Testis (tissue), 3 donors: ENCODE data around the gene PPT2. TPM values are rescaled to one million over a fixed set of nuclear protein-coding genes. Genes with fewer than 3 reads are reported as not detected.
A peak's percentile ranks its signal among the peaks of the same experiment; 100 is the strongest.

Experiments used
- DNase-seq: peaks from one replicate; pipeline ENCODE4 v3.0.0-alpha.2; 2019
- H3K27ac ChIP-seq, 2 donors: fragments of 200-600 bp; sonication (generic); one replicate each; pipeline ENCODE4 v1.5.1; 2019
- H3K27me3 ChIP-seq: fragments of 200-600 bp; sonication (generic); one replicate; pipeline ENCODE4 v1.5.1; 2019
- H3K36me3 ChIP-seq: fragments of 200-600 bp; sonication (generic); one replicate; pipeline ENCODE4 v1.5.1; 2017; ENCODE audit warnings: low read depth; ENCODE audit errors: missing control alignments
- H3K4me1 ChIP-seq: fragments of 200-600 bp; sonication (generic); one replicate; pipeline ENCODE4 v1.5.1; 2019
- H3K4me3 ChIP-seq, 2 donors: fragments of 200-600 bp; sonication (generic); one replicate each; pipeline ENCODE4 v1.5.1; 2017 to 2019
- H3K9me3 ChIP-seq: fragments of 200-600 bp; sonication (generic); one replicate; pipeline ENCODE4 v1.5.1; 2017
- POLR2A ChIP-seq: fragments of 450-650 bp; IDR thresholded peaks from one replicate; pipeline ENCODE4 v1.6.1; 2017; ENCODE audit warnings: antibody characterized with exemption, mild to moderate bottlenecking, moderate library complexity
- WGBS, 2 donors: methylation state at CpG; one replicate each; pipeline ENCODE4 v1.1.5; 2018; 5-methylcytosine and 5-hydroxymethylcytosine counted together
- intact Hi-C: fragments of 100-400 bp; cut with DNase I; formaldehyde crosslinking; loops from one replicate; pipeline ENCODE4 v1.15.1; 2023; ENCODE audit warnings: low total_unique reads
- polyA plus RNA-seq: library from polyadenylated mRNA; stranded (reverse); fragments of 350-450 nt; fragmentation: Illumina TruSeq; extraction: RNeasy Lipid Tissue Mini Kit (QIAGEN cat#74804); gene quantifications from one replicate; pipeline ENCODE4 v1.2.3, GENCODE V29; 2014; ENCODE audit warnings: low read depth, low replicate concordance; ENCODE audit not compliant: insufficient read depth
- total RNA-seq, 2 donors: library from RNA; depleted of rRNA; stranded (reverse); fragments of >200 nt; gene quantifications; one replicate each; pipeline ENCODE4 v1.2.3, GENCODE V29; 2016
- TF ChIP-seq, protein P1 (sequence below), 3 experiments: fragments of 450-650 bp in 2 of 3; fragments of 200-600 bp in 1 of 3; sonication (generic) in 1 of 3; IDR thresholded peaks; one replicate each; pipeline ENCODE4 v1.5.1; 2016 to 2019; ENCODE audit warnings: antibody characterized with exemption in 3 of 3, mild to moderate bottlenecking in 2 of 3, moderate library complexity in 1 of 3

PPT2 gene
- total and polyA plus RNA-seq, 3 donors from 2014 or later: 18.9 to 92.8 (median 33.9) TPM

DNA sequence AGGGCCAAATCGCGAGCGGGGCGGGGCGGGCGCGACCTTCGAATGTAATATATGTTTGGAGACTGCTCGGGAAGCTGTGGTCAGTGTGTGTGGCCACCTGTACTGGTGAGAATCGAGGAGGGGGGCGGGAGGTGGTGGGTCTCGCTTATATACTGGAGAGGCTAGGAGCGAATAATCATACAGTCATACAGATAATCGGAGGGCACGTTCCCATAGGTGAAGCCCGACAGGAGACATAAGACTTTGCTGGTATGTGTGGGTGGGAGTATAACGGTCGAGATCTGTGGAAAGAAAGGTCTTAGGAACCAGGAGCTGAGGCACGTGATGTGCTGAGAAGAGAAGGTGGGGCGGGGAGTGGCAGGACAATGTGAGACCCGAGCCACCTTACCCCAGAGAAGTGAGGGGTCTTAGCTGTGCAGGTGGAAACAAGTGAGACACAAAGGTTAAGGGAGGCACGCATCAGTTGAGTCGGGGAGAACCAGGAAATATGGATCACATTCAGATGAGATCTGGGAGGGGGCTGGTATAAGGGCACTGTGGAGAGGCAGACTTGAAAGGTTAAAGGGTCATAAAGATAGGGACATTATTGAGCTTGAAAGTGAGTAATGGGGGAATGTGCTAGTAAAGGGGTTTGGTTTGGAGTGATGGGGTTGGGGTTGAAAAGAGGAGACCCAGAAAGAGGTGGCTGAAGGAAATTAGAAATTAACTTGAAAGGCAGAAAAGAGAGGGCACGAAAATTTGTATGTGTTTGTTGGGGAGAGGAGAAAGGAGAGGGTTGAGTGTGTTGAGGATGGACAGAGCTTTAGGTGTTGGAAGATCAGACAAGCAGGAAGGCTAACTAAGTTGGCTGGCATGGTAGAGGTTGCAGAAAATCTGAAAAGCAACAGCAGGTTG, 24.9 kb downstream of the PPT2 start:
- intact Hi-C loops: no loop called here
- H3K36me3 ChIP-seq: no peaks in the 10 kb centered on the region
- peak overlapping the region; percentile 53 to 82 for H3K4me3 ChIP-seq
- no peak for DNase-seq
- TF ChIP-seq POLR2A: no peak
- TF ChIP-seq, protein P1, sequence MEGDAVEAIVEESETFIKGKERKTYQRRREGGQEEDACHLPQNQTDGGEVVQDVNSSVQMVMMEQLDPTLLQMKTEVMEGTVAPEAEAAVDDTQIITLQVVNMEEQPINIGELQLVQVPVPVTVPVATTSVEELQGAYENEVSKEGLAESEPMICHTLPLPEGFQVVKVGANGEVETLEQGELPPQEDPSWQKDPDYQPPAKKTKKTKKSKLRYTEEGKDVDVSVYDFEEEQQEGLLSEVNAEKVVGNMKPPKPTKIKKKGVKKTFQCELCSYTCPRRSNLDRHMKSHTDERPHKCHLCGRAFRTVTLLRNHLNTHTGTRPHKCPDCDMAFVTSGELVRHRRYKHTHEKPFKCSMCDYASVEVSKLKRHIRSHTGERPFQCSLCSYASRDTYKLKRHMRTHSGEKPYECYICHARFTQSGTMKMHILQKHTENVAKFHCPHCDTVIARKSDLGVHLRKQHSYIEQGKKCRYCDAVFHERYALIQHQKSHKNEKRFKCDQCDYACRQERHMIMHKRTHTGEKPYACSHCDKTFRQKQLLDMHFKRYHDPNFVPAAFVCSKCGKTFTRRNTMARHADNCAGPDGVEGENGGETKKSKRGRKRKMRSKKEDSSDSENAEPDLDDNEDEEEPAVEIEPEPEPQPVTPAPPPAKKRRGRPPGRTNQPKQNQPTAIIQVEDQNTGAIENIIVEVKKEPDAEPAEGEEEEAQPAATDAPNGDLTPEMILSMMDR (IDR thresholded peaks at IDR 0.05): no peak
- H3K27ac ChIP-seq: peak overlapping the region; percentile 94 to 99
- no peaks in the 10 kb centered on the region for H3K27me3 ChIP-seq
- 2 to 3% methylated on average over 24 of the region's 24 CpGs for WGBS, 2 donors
- H3K9me3 ChIP-seq: no peaks in the 10 kb centered on the region
- peaks cover 35% of the 10 kb centered on the region for H3K4me1 ChIP-seq

DNA sequence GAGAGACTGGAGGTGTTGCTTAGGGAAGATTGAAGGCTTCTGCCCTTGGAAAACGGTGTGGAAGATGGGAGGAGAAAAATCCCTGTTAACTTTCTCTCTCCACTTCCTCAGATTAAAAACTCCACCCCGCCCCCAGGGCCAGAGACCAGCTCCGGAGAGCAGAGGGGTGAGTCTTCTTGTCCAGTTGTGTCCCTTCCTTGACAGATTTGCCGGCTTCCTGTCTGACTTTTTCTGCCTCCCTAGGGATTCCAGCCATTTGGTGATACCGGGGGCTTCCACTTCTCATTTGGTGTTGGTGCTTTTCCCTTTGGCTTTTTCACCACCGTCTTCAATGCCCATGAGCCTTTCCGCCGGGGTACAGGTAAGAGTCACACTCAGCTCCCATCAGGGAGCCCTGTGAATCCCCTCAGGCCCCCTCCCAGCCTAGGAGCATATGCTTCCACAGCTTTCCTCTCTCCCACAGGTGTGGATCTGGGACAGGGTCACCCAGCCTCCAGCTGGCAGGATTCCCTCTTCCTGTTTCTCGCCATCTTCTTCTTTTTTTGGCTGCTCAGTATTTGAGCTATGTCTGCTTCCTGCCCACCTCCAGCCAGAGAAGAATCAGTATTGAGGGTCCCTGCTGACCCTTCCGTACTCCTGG, 25.9 kb downstream of the PPT2 start:
- H3K9me3 ChIP-seq: no peaks in the 10 kb centered on the region
- intact Hi-C loops: no loop called here
- H3K36me3 ChIP-seq: no peaks in the 10 kb centered on the region
- TF ChIP-seq, protein P1 (IDR thresholded peaks at IDR 0.05): no peak
- TF ChIP-seq POLR2A: no peak
- no peak overlapping the region for H3K4me3 ChIP-seq
- DNase-seq: no peak
- H3K4me1 ChIP-seq: peaks cover 31% of the 10 kb centered on the region
- H3K27ac ChIP-seq: peak overlapping the region in 1 of 2 donors; percentile 99
- no peaks in the 10 kb centered on the region for H3K27me3 ChIP-seq
- 65 to 78% methylated on average over 10 of the region's 10 CpGs for whole genome bisulfite sequencing, 2 donors

DNA sequence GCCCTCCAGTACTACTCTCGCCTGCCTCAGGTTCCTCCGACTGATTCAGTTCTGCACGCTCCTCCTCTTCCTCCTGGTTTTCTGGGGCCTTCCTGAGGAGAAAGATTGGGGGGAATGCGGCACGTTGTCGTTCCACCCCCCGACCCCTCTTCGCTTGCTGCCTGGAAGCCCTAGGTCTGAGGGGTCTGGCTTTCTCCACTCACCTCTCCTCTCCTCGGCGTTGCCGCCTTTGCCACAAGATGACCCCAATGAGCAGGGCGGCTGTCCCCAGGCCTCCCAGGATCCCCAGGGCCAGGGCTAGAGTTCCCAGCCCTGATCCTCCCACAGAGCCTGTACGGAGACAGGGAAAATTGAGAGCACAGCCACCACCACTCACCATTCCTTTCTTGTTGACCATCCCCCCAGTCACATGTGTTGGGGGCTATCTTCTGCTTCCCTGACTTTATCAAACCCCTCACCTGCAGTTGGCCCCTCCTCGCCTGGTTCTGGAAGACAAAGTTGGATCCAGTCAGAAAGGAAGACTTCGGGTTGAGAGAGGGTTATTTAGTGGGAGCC, 27.3 kb downstream of the PPT2 start:
- no peak for DNase-seq
- WGBS, 2 donors: 85 to 86% methylated on average over 15 of the region's 15 CpGs
- TF ChIP-seq POLR2A: no peak
- TF ChIP-seq, protein P1 (IDR thresholded peaks at IDR 0.05): no peak
- intact Hi-C loops: no loop called here
- H3K9me3 ChIP-seq: no peaks in the 10 kb centered on the region
- no peaks in the 10 kb centered on the region for H3K27me3 ChIP-seq
- no peak overlapping the region for H3K4me3 ChIP-seq
- peaks cover 31% of the 10 kb centered on the region for H3K4me1 ChIP-seq
- H3K27ac ChIP-seq: no peak overlapping the region
- no peaks in the 10 kb centered on the region for H3K36me3 ChIP-seq

DNA sequence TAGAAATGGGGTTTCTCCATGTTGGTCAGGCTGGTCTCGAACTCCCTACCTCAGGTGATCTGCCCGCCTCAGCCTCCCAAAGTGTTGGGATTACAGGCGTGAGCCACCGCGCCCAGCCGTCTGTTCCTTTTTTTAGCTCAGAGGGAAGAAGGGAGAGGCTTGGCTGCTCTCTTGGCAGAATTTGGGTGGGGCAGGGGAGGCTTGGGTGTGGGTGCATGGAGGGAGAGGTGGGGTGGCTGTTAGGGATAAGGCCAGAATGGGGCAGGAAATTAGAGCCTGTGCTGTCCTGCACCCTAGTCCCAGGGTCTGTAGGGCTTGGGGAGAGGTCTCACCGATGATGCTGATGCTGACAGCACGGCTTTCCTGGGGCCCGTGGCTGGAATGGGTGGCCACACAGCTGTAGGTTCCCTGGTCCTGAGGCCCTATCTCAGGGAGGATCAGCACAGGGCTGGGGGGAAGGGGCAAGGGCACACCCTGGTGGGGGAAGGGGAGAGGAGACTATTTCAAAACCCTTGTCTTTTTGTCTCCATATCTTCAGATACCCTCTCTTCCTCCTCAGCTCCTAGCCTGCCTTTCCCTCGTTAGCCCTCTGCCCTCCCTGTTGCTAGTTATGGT, 28.1 kb downstream of the PPT2 start:
- Histone ChIP-seq H3K27ac (no peak overlapping the region), H3K4me1 (peaks cover 26% of the 10 kb centered on the region)

More for the DNA sequence above, 28.1 kb downstream of the PPT2 start:
- no peaks in the 10 kb centered on the region for H3K27me3 ChIP-seq
- no peaks in the 10 kb centered on the region for H3K36me3 ChIP-seq
- no peak overlapping the region for H3K4me3 ChIP-seq
- WGBS, 2 donors: 83 to 95% methylated on average over 10 of the region's 10 CpGs
- TF ChIP-seq POLR2A: no peak
- TF ChIP-seq, protein P1 (IDR thresholded peaks at IDR 0.05): no peak
- intact Hi-C loops: no loop called here
- DNase-seq: no peak
- H3K9me3 ChIP-seq: no peaks in the 10 kb centered on the region
